ENCODE results near the gene ABHD6. TPM values are rescaled to one million over a fixed set of nuclear protein-coding genes. Genes with fewer than 3 reads are reported as not detected.
"Not testable (repeated sequence)": the region's sequence is repeated elsewhere in the genome, so short reads cannot be mapped to it uniquely, and the experiment has no call there.

The ABHD6 gene
- total RNA-seq, 1 donor from 2014 or later, result 35.1 TPM

DNA sequence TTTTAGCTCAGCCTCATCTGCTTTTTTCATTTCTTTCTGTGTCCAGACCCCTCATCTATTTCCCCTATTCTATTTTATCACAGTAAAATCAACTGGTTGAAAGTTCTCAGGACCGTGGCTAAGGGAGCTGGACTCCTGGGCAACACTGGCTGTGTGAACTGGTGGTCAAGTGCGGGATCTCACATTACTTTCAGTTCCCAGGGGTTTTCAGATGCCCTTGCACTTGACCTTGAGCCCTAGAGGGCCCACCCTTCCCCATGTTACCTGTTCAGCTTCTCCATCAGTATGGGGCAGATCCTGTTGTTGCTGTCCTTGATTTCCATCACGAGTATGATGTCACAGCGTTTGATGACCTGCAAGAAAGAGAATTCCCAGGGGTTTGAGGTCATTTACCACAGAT, 29.6 kb upstream of the ABHD6 start:
- no peak for DNase-seq (ENCODE audit: low read depth in 2 of 2)

DNA sequence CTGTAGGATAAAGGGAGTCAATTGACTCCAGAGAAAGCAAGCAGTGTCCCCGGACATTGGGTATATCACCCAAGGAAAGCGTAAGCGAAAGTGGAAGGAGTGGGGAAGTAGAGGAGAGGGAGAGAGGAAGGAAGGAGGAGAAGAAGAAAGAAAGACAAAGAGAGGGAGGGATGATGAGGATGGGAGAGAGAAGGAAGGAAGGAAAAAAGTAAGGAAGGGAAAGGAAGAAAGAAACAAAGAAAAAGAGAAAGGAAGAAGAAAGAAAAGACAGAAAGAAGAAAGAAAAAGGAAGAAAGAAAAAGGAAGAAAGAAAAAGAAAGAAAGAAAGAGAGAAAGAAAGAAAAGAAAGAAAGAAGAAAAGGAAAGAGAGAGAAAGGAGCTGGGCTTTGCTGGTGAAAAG, 27.7 kb upstream of the ABHD6 start:
- DNase-seq (ENCODE audit: low read depth in 2 of 2), result no peak

DNA sequence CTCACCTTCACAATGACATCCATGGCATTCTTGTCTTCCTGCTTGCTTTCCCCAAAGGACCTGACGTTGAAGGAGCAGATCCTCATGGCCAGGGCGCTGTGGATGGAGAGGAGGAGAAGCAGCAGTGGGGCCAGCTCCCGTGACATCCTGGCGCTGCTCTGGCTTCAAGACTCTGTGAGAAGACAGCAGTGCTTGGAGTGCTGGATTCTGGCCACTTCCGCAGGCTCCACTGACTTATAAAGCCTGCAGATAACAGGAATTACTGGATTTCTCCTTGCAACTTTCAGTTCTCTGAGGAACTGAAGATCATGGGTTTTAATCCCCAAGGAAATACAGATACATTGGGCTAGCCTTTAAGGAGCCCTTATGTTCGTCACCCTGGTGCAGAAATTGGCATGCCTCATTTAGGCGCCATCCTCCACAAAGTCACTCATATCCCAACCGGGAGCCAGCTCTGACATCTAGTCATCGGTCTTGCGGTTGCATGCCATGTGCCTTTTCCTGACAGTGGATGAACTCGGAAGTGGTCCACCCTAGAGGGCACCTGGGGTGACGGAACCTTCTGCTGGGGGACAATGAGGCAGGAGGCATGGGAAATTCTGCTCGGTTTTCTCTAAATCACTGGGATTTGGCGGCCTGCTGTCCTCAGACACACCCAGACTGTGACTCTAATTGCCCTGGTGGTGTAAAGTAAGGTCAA, 26.7 kb upstream of the ABHD6 start, which contains the start of gene DNASE1L3:
DNASE1L3 (minus strand) TSS at position 212 of the 700 bp plus-strand sequence; CDS start at position 146, 66 bp downstream.
- peak; percentile 43 to 53 for DNase-seq (ENCODE audit: low read depth in 2 of 2)

DNA sequence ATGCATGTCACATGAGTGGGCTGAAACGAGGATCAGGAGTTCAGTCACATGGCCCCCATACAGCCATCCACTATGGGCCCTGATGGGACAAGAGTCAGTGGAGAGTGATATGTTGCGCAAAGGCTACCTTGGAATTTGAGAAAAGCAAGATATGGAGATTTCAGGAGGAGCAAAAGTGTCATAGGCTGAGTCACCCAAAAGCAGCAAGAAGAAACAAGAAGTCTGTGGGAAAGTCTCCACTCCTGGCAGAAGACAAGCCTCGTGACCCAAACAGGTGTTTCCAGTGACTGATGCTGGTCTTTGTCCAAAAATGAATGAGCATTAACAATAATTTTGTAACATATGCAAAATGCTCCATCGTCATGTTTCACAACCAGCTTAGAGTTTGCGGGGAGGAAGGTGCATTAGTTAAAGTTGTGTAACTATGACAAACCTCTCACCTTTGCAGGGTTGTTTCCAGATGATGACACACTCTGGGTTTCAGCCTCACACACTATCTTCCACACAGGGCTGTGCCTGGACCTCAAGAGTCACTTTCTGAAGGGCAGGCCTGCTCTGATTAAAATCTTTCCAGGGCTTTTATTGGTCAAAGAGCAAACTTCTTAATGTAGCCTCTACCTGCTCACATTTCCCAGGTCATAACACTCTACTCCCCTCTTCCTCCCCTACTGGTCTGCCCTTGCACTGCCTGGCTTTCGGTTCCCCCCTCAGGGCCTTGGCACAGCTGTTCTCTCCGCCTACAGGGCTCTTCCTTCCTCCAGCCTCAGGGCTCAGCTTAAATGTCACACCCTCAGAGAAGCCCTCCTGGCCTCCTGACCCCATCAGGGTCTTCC, 22.9 kb upstream of the ABHD6 start:
- DNase-seq (ENCODE audit: low read depth in 2 of 2), result peak in 1 of 2 donors; percentile 46

DNA sequence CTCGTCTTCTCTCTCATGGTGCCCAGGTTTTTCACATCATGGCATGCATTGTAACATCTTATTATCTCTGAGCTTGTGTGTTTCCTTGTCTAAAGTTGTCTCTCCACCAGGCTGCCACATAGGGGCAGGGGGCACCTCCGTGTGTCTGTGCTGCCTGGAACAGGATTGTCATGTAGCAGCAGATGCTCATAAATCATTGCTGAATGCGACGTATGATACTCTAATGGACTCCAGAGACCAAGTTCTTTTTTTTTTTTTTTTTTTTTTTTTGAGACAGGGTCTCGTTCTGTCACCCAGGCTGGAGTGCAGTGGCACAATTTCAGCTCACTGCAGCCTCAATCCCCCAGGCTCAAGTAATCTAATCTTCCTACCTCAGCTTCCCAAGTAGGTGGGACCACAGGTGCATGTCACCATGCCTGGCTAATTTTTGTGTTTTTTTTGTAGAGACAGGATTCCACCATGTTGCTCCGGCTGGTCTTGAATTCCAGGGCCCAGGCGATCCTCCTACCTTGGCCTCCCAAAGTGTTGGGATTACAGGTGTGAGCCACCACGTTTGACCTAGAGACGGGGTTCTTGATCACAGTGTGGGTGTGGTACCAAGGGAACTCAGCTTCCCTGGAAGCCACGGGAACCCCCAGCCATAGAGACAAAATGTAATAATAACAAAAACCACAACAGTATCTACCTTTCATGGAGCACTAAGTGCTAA, 22.1 kb upstream of the ABHD6 start:
- no peak for DNase-seq (ENCODE audit: low read depth in 2 of 2)

DNA sequence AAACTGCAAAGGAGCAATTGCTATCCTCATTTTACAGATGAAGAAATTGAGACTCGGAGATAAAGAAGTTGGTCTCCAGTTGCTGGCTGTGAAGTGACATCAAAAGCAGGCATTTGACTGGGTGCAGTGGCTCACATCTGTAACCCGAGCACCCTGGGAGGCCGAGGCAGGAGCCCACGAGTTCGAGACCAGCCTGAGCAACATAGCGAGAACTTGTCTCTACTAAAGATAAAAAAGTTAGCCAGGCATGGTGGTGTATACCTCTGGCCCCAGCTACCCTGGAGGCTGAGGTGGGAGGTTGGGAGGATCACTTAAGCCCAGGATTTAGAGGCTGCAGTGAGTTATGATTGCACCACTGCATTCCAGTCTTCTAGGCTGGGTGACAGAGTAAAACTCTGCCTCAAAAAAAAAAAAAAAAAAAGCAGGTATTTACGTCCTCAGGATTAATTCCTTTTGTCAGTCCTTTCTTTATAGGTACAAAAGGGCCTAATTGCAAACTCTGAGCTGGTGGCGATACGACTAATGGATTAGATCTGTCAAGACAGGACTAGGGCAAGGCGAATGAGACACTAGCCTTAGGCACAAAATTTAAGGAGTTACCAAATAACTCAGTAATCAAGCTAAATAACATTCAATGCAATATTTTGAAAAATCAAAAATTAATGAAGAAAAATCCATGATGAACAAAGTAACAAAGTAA, 20.9 kb upstream of the ABHD6 start:
- no peak for DNase-seq (ENCODE audit: low read depth in 2 of 2)

DNA sequence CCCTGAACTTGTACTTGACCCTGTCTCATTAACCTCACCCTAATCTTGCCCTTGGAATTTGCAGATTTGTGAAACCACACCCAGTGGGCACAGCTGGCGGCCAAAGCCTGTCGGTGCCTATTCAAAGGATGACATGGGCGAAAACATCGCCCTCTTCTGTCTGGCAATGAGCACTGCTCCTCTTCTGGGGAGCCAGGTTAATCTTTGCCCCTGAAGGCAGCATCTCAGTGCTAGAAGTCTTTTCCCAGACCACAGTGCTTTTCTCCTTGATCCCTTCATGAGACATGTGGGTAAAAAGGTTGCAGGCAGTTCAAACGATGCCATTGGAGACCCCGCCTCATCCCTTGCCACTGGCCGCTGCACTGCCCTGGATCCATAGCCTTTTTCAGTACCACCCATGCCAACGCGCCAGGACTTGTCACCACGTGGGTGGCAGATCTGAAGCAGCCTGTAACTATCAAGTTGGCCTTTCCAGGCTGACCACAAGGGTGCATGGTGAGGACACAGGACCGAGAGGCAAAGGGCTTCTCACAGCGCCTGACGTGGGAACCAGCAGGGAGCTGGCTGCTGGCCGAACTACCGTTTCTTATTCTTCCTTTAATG, 20.3 kb upstream of the ABHD6 start:
- DNase-seq (ENCODE audit: low read depth in 2 of 2), result peak; percentile 76 to 83

DNA sequence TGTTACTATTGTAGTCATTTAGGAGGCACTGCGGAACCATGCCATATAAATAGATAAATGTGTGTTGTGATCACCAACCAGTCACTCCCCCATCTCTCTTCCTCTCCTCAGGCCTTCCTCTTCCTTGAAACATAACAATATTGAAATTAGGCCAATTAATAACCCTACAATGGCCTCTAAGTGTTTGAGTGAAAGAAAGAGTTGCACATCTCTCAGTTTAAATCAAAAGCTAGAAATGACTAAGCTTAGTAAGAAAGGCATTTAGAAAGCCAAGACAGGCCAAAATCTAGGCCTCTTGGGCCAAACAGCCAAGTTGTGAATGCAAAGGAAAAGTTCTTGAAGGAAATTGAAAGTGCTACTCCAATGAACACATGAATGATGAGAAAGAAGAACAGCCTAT, 18.7 kb upstream of the ABHD6 start:
- DNase-seq (ENCODE audit: low read depth in 2 of 2), result no peak

DNA sequence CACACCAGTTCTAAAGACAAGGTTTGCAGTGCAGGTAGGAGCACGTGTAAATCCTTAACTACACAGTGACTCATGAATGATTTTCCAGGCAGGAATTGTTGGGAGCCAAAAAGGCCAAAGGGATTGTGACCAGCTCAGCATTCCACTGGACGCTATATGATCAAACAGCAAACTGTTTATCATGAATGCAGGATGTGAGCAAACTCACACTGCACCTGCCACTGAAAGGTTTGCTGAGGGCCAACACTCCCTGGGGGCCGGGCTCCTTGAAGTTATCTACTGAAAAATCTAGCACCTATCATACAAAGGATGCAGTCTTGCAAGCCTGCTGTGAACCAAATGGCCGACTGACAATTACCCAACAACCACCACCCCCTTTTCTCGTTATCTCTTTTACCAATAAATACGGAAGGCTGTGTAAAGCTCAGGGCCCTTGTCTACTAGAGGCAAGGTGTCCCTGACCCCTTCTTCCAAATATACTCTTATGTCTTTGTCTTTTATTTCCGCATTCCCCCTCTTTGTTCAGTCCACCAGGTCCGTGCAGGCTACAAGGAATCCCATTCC, 15.3 kb upstream of the ABHD6 start:
- DNase-seq (ENCODE audit: low read depth in 2 of 2), result peak in 1 of 2 donors; percentile 52

DNA sequence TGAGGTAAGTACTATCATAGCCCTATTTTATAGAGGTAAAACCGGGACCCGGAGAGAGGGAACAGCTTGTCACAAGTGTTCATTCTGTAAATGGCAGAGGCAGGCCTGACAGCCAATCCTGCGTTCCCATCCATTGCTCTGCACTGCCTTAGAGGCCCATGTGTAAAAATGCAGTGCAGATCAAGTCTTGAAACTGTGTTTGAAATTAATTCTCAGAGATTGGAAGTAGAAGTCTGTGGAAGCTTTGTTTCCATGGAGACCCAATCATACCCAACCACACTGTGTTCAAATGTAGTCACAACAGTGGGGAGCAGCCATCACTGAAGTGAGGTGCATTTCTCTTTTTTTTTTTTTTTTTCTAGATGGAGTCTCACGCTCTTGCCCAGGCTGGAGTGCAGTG, 13.7 kb upstream of the ABHD6 start:
- DNase-seq (ENCODE audit: low read depth in 2 of 2), result no peak

DNA sequence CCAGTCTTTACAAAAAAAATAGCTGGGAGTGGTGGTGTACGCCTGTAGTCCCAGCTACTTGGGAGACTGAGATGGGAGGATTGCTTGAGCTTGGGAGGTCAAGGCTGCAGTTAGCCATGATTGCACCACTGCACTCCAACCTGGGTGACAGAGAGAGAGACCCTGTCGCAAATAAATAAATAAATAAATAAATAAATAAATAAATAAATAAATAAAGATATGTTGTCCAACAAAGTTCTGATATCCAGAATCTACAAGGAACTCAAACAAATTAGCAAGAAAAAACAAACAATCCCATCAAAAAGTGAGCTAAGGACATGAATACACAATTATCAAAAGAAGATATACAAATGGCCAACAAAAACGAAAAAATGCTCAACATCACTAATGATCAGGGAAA, 9.7 kb upstream of the ABHD6 start:
- not testable (repeated sequence) for DNase-seq (ENCODE audit: low read depth in 2 of 2)

DNA sequence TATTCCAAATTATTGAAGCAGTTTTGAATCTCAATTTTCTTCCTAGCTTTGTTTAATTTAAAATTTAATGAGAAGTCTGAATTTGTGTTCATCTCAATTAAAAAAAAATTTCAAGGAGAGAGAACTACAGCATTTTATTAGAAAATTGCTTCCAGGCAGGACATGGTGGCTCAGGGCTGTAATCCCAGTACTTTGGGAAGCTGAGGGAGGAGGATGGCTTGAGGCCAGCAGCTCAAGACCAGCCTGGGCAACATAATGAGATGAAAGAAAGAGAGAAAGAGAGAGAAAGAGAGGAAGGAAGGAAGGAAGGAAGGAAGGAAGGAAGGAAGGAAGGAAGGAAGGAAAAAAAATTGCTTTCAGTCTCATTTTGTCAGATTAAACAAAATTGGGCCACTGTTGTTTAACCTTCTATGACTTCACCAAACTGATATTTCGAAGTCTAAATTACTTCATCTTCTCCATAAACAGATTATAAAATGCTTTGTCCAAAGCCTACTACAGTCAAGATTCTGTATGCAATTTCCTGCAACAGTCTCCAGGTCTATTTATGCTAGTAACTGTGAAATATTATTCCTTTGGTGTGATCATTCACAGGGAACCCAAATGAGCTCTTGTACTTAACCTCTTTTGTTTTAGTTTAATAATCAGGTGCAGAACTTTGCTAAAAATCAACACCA, 6.6 kb upstream of the ABHD6 start:
- DNase-seq (ENCODE audit: low read depth in 2 of 2), result no peak

DNA sequence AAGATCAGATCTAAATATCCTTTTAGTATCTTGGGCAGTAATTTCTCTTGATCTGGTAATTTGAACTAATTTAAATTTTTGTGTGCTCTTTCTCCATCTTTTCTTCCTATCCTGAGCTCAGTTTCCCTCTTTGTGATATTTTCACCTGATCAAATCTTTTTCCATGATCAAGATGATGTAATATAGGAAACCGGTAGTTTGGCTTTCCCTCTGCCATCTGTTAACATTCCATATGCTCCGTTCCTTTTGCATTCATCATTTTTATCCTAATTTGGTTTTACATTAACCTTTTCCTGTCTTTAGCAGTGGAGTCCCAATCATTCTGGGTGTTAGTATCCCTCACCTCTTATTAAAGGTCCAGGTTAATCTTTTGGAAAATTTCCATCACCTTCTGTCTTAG, 5.9 kb upstream of the ABHD6 start:
- peak in 1 of 2 donors; percentile 36 for DNase-seq (ENCODE audit: low read depth in 2 of 2)

DNA sequence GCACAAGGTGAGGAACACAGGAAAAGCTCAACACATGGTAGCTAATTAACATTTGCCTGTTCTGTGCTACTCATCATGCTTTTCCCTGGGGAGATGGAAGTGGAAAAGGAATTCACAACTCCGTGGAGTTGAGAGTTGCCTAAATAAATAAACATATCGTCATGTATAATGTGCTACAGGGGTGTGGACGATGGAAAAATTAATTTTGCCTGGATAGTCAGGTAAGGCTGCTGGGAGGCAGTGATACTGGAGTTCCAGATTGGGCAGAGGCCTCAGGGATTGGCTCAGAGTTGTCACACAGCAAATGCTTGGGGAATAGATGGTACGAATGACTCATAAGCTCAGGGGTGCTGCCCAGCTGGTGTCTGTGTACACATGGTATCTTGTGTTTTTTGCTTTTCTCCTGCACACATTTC, 3.1 kb upstream of the ABHD6 start:
- peak; percentile 19 to 38 for DNase-seq (ENCODE audit: low read depth in 2 of 2)

DNA sequence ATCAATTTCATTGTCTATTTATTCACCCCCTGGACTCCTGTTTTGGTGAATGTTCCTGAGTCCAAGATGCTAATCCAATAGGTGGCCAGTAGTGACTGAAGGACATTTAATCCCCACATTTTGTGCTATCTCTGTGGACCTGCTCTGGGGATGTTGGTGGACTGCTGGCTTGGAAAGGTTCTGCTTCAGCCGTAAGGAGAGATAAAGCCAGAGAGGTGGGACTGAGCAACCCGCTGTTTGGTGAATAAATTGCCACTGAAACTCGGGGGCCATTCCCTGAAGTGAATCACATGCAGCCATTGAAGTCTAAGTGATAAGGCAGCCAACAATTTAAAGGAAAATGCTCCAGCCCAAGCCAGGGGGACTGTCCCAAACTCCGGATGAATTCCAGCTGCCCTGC, 1.6 kb upstream of the ABHD6 start:
- no peak for DNase-seq (ENCODE audit: low read depth in 2 of 2)

DNA sequence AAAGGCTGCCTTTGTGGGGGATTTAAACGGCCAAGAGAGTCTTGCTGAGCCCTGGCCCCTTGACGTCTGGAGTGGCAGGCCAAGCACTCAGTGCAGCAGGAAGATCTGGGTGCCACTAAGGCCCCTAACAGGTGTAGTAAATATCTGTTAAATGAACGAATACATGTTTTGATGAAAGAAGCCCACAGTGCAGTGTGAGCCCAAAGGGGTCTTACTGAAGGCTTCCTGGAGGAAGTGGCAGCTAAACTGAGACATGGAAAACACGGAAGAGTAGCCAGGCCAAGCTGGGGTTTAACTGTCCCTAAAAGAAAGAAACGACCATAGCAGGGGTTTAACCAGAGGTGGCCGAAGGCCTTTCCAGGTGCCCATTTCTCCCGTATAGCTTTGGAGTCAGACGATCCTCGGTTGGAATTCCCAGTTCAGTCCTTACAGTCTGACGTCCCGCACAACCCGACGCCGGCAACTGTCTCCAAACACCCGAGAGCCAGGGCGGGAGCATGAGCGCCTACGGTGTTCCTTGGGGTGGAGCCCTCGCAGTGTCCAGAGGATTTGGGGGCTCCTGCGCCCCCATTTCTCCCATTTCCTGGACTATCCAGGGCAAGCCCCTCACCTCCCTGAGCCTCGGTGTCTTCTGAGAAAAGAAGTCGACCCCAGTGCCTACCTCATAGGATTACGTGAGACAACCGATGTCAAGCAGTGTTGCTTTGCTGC, 910 bp upstream of the ABHD6 start:
- no peak for DNase-seq (ENCODE audit: low read depth in 2 of 2)

DNA sequence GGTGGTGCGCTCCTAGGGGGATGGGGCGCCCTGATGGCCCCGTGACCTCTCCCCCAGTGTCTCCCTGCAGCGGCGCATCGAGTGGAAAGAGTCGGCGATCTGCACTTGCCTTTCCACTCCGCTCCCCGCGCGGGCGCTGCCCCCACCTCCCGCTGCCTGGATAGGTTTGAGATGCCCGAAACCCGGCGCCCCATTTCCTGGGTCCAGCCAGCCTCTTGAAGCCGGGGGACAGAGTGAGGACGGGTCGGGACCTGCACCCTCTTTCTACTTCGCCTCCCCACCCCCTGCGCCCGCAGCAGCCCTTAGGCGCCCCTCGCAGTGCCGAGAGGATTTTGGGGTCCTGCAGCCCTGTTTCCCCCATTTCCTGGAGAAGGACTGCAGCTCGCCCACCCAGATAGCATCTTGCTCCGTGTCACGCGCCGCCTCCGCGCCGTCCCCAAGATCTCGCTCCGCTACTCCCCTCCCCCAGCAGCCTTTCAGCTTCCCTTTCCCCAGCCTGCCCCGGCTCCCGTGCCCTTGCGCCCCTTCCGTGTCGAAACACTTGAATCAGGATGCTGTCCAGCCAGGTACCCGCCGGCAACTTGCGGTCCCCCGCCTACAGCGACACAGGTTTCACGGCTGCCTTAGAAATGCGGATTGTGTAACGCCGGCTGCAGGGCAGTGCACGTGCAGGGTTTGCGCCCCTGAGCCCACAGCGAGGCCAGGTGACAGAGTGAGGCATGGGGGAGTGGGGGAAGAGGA, 519 bp downstream of the ABHD6 start:
- DNase-seq (ENCODE audit: low read depth in 2 of 2), result peak; percentile 9 to 22

DNA sequence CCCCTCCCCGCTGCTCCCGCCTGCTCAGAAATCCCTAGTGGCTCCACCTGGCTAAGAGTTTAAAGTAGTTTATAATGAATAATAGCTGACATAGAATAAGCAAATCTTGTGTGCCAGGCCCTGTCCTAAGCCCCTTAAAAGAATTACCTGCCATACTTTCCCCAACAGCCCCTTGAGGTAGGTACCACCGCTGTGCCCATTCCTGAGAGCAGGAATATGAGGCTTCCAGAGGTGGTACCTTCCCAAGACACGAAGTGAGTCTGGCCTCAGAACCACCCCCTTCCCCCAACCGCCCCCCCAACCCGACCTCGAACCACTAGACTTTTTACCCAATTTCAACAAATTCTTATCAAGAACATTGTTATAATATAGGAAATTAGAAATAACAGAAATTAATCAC, 1.2 kb downstream of the ABHD6 start:
- DNase-seq (ENCODE audit: low read depth in 2 of 2), result no peak
